GM12878 (cell line): Measurements from ENCODE around the gene SHMT1. TPM values are rescaled to one million over a fixed set of nuclear protein-coding genes. Genes with fewer than 3 reads are reported as not detected.

ENCODE experiments used
- ATAC-seq: fragments of 200-7000 bp; cut with Tn5 transposase; 3 replicates; pipeline ENCODE4 v1.9.1; 2020; ENCODE audit warnings: mild to moderate bottlenecking, moderate library complexity
- BruUV-seq: library from RNA; stranded (reverse); fragments of 400-500 nt; replicated peaks from 2 replicates; lab custom pipeline; 2021; lab: Mats Ljungman, UMichigan
- CTCF ChIA-PET: fragments of 300-600 bp; sonication (Branson Sonifier 250); formaldehyde crosslinking; extraction: SDS; loops from one replicate; lab custom pipeline; 2021; ENCODE audit warnings: inconsistent platforms; lab: Yijun Ruan, JAX
- POLR2A ChIA-PET: fragments of 350-600 bp; formaldehyde crosslinking; extraction: SDS; loops from one replicate; lab custom pipeline; 2021; ENCODE audit warnings: inconsistent platforms; lab: Charles Lee
- RAD21 ChIA-PET: fragments of 300-600 bp; sonication (Branson Sonifier 250); formaldehyde crosslinking; loops from one replicate; lab custom pipeline; 2023; ENCODE audit warnings: antibody characterized with exemption; ENCODE audit not compliant: unreplicated experiment; lab: Charles Lee
- SMC1A ChIA-PET: fragments of 300-600 bp; sonication (Branson Sonifier 250); formaldehyde crosslinking; loops from one replicate; lab custom pipeline; 2023; ENCODE audit not compliant: unreplicated experiment, uncharacterized antibody; lab: Charles Lee
- DNase-seq: peaks from one replicate; pipeline ENCODE4 v3.0.0-alpha.2; 2011; ENCODE audit warnings: low read depth, low spot score
- FAIRE-seq: peaks from 3 replicates; lab custom pipeline; 2011; peaks lifted over from hg19 to GRCh38; lab: Jason Lieb, UNC
- H2AFZ ChIP-seq: 2 replicates; pipeline ENCODE4 v1.6.0; 2011; ENCODE audit warnings: low read depth, low read length, control low read depth; ENCODE audit not compliant: control insufficient read depth
- H3K27ac ChIP-seq: 2 replicates; pipeline ENCODE4 v1.5.1; 2011; ENCODE audit warnings: control low read depth; ENCODE audit not compliant: control insufficient read depth, insufficient read depth
- H3K27me3 ChIP-seq, 2 experiments: replicated peaks in 1 of 2; 2 replicates each; pipeline versions ENCODE4 v1.6.0 to v1.6.1; 2011; ENCODE audit warnings: low read length in 1 of 2; ENCODE audit not compliant: control insufficient read depth in 2 of 2, insufficient read depth in 2 of 2
- H3K36me3 ChIP-seq, 2 experiments: 2 replicates each; pipeline ENCODE4 v1.5.1; 2011; ENCODE audit warnings: low read length in 1 of 2; ENCODE audit not compliant: control insufficient read depth in 2 of 2, insufficient read depth in 2 of 2
- H3K4me1 ChIP-seq: 2 replicates; pipeline ENCODE4 v1.6.1; 2011; ENCODE audit warnings: mild to moderate bottlenecking, low read length, moderate library complexity, mixed read lengths; ENCODE audit not compliant: control insufficient read depth, insufficient read depth
- H3K4me2 ChIP-seq: 2 replicates; pipeline ENCODE4 v1.6.0; 2011; ENCODE audit warnings: control low read depth; ENCODE audit not compliant: control insufficient read depth, insufficient read depth
- H3K4me3 ChIP-seq: fragments of 200-600 bp; sonication (generic); 2 replicates; pipeline ENCODE4 v1.5.1; 2016
- H3K79me2 ChIP-seq: 2 replicates; pipeline ENCODE4 v1.6.0; 2011; ENCODE audit warnings: low read length; ENCODE audit not compliant: control insufficient read depth, insufficient read depth
- H3K9ac ChIP-seq: 2 replicates; pipeline ENCODE4 v1.8.0; 2011; ENCODE audit warnings: low read length, control low read depth, mixed read lengths; ENCODE audit not compliant: control insufficient read depth, insufficient read depth
- H3K9me3 ChIP-seq: replicated peaks from 3 replicates; pipeline ENCODE4 v1.5.1; 2011; ENCODE audit warnings: mild to moderate bottlenecking, low read length; ENCODE audit not compliant: control insufficient read depth, insufficient read depth
- H4K20me1 ChIP-seq: 2 replicates; pipeline ENCODE4 v1.6.0; 2011; ENCODE audit not compliant: control insufficient read depth, insufficient read depth
- BHLHE40 ChIP-seq, 2 experiments: fragments of 450-650 bp in 1 of 2; IDR thresholded peaks; 2 replicates each; pipeline ENCODE4 v1.6.1; 2011 to 2017; ENCODE audit warnings: low read depth in 2 of 2, borderline replicate concordance in 1 of 2, improper control_type of control experiment in 1 of 2, low read length in 1 of 2, mild to moderate bottlenecking in 1 of 2
- CUX1 ChIP-seq: IDR thresholded peaks from 2 replicates; pipeline ENCODE4 v1.6.1; 2012; ENCODE audit warnings: improper control_type of control experiment, low read depth, low read length; ENCODE audit not compliant: insufficient replicate concordance
- HDAC6 ChIP-seq: fragments of 200-600 bp; sonication (generic); IDR thresholded peaks from one replicate; pipeline ENCODE4 v1.8.0; 2017; ENCODE audit warnings: antibody characterized with exemption; ENCODE audit not compliant: unreplicated experiment
- IKZF1 ChIP-seq: fragments of 450-650 bp; conservative IDR thresholded peaks from 2 replicates; pipeline ENCODE4 v1.6.1; 2017; ENCODE audit warnings: antibody characterized with exemption, mild to moderate bottlenecking
- IKZF2 ChIP-seq, 2 experiments: fragments of 450-650 bp; IDR thresholded peaks; 2 replicates each; pipeline ENCODE4 v1.6.1; 2017; ENCODE audit warnings: mild to moderate bottlenecking in 2 of 2, moderate library complexity in 2 of 2
- IRF3 ChIP-seq: fragments of 450-650 bp; IDR thresholded peaks from 2 replicates; pipeline ENCODE4 v1.6.1; 2014; ENCODE audit warnings: mild to moderate bottlenecking
- LARP7 ChIP-seq: fragments of 450-650 bp; IDR thresholded peaks from 2 replicates; pipeline ENCODE4 v1.6.1; 2017; ENCODE audit warnings: mild to moderate bottlenecking
- PAX5 ChIP-seq: IDR thresholded peaks from 2 replicates; pipeline ENCODE4 v1.6.1; 2011; ENCODE audit warnings: low read depth, low read length, borderline replicate concordance
- RUNX3 ChIP-seq: IDR thresholded peaks from 2 replicates; pipeline ENCODE4 v1.6.1; 2012; ENCODE audit warnings: low read length, inconsistent platforms
- TCF3 ChIP-seq: IDR thresholded peaks from 2 replicates; pipeline ENCODE4 v1.6.1; 2012; ENCODE audit warnings: low read depth, mild to moderate bottlenecking, low read length, borderline replicate concordance; ENCODE audit not compliant: insufficient read depth
- ZZZ3 ChIP-seq: IDR thresholded peaks from 2 replicates; pipeline ENCODE4 v1.6.1; 2011; ENCODE audit warnings: low read depth; ENCODE audit not compliant: control insufficient read depth, insufficient read length
- WGBS: methylation state at CpG from one replicate; pipeline ENCODE4 v1.1.6; 2016; ENCODE audit warnings: low lambda C conversion rate; ENCODE audit not compliant: insufficient replicate concordance, insufficient coverage; ENCODE audit errors: missing lambda C conversion rate; 5-methylcytosine and 5-hydroxymethylcytosine counted together
- in situ Hi-C: fragments of 300-500 bp; cut with MboI; formaldehyde crosslinking; loops from 9 replicates; pipeline ENCODE4 v1.14.3; 2018; ENCODE audit warnings: mixed read lengths
- intact Hi-C: fragments of 100-400 bp; cut with micrococcal nuclease; formaldehyde crosslinking; loops from one replicate; pipeline ENCODE4 v1.14.2; 2022; ENCODE audit not compliant: unreplicated experiment
- polyA plus RNA-seq, 11 experiments: library from polyadenylated mRNA; depleted of rRNA in 4 of 11; unstranded in 6 of 11; stranded (reverse) in 5 of 11; fragments of >200 nt; fragmentation: Nextera tagmentation in 4 of 11; fragmentation: Illumina TruSeq in 1 of 11; extraction: Ambion mirVana in 4 of 11; extraction: Trizol in 1 of 11; gene quantifications; 1 replicate in 1 of 11; 2 replicates in 10 of 11; pipeline versions ENCODE4 v1.2.1 to v1.2.3, GENCODE V29; 2011 to 2016; ENCODE audit warnings: inconsistent platforms in 2 of 11, missing spikeins in 2 of 11, low read depth in 1 of 11
- total RNA-seq, 4 experiments: library from RNA; depleted of rRNA in 3 of 4; stranded (reverse); fragments of >200 nt in 3 of 4; fragmentation: Illumina TruSeq in 1 of 4; extraction: Trizol in 1 of 4; gene quantifications; 2 replicates each; pipeline versions ENCODE4 v1.2.1 to v1.2.3, GENCODE V29; 2013 to 2021

Gene SHMT1
- total and polyA plus RNA-seq, 10 of the 15 experiments (the other 5 are each of a cell fraction or from before 2014, with no cell fraction given): 5.2 to 60.1 (median 34.6) TPM

- POLR2A ChIA-PET: no interaction called here
- H3K79me2 ChIP-seq: no peaks in the 10 kb centered on the region
- H3K4me2 ChIP-seq: no peak overlapping the region
- no peak for DNase-seq
- peaks cover 0 to 4% of the 10 kb centered on the region in 2 experiments; a peak in 3 of 4 replicates for H3K36me3 ChIP-seq
- TF ChIP-seq PAX5 (no peak), BHLHE40 (IDR thresholded peaks at IDR 0.05; ENCODE audit: borderline replicate concordance in 1 of 2, low read depth in 2 of 2, low read length in 1 of 2) (no peak), HDAC6 (no peak)
- TF ChIP-seq, all 136 proteins: peak for 0
- Histone ChIP-seq H3K4me3 (no peak overlapping the region), H3K4me1 (no peaks in the 10 kb centered on the region), H4K20me1 (no peaks in the 10 kb centered on the region), H3K27me3 (no peaks in the 10 kb centered on the region), H2AFZ (no peak overlapping the region), H3K9ac (no peak overlapping the region), H3K27ac (no peak overlapping the region), H3K9me3 (no peaks in the 10 kb centered on the region)
- no TSS peak for BruUV-seq
- intact Hi-C loops: no loop called here
- ATAC-seq (no peak), FAIRE-seq (no peak)
- in situ Hi-C loops: no loop called here
- CTCF ChIA-PET: no interaction called here
- SMC1A ChIA-PET: no interaction called here
- 98% methylated on average over 6 of the region's 6 CpGs for WGBS
- RAD21 ChIA-PET: no interaction called here
These were observed 9.8 kb downstream of the SHMT1 start for GRCh38 chr17:18353541-18353940.

DNA sequence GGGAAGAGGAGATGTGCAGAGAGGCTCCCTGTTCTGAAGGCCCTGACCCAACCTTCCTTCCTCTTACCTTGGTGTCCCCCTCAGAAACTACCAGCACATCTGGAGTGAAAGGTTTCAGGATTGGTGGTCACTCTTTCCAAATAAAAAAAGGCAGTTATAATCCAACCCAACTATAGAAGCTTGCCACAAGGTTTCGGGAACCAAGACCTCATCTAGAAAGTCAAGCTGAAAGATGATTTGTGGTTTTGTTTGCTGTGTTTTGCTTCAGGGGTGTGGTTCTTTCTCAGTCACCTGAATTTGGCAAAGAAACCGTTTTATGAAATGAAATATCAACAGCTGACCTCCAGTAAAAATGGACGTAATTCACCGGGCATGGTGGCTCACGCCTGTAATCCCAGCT is 19.3 kb downstream of the SHMT1 start:
- WGBS: 44% methylated on average over 5 of the region's 5 CpGs
- FAIRE-seq: peak; percentile 52
- CTCF ChIA-PET: no interaction called here

More for the DNA sequence above, 19.3 kb downstream of the SHMT1 start:
- RAD21 ChIA-PET: interaction anchor here (0.7 kb wide), 1 partner anchor 522 kb away, joined by 3 read pairs; no protein-coding TSS in a partner anchor
- no peaks in the 10 kb centered on the region for H4K20me1 ChIP-seq
- ATAC-seq (peak; percentile 68), DNase-seq (no peak)
- no peak overlapping the region for H3K9ac ChIP-seq
- peaks cover 10 to 21% of the 10 kb centered on the region in 2 experiments for H3K36me3 ChIP-seq
- intact Hi-C loops: no loop called here
- POLR2A ChIA-PET: no interaction called here
- in situ Hi-C loops: no loop called here
- no peak overlapping the region for H2AFZ ChIP-seq
- peaks cover 3% of the 10 kb centered on the region for H3K4me1 ChIP-seq
- no peak overlapping the region for H3K27ac ChIP-seq
- TF ChIP-seq IKZF1 (0 out of 2 replicates have a peak, but pooled peaks have one; percentile 14), IRF3 (no peak), LARP7 (no peak), RUNX3 (peak; percentile 80), ZZZ3 (no peak), CUX1 (no peak), TCF3 (no peak), IKZF2 (IDR thresholded peaks at IDR 0.05) (peak; percentile 31; a peak in 2 of 4 replicates)
- H3K4me2 ChIP-seq: no peak overlapping the region
- no peaks in the 10 kb centered on the region for H3K27me3 ChIP-seq
- H3K4me3 ChIP-seq: no peak overlapping the region
- no peaks in the 10 kb centered on the region for H3K79me2 ChIP-seq
- no peaks in the 10 kb centered on the region for H3K9me3 ChIP-seq
- SMC1A ChIA-PET: no interaction called here
- no TSS peak for BruUV-seq
